HG02870 (cell line): Measurements from ENCODE around the gene EIF5A2.
A peak's percentile ranks its signal among the peaks of the same experiment; 100 is the strongest.
"Not testable (repeated sequence)": the region's sequence is repeated elsewhere in the genome, so short reads cannot be mapped to it uniquely, and the experiment has no call there.

Experiments used
- ATAC-seq: cut with Tn5 transposase; IDR thresholded peaks from one replicate; pipeline ENCODE4 v1.9.1; 2021; ENCODE audit warnings: mild to moderate bottlenecking, moderate library complexity; ENCODE audit not compliant: unreplicated experiment

Gene EIF5A2

DNA sequence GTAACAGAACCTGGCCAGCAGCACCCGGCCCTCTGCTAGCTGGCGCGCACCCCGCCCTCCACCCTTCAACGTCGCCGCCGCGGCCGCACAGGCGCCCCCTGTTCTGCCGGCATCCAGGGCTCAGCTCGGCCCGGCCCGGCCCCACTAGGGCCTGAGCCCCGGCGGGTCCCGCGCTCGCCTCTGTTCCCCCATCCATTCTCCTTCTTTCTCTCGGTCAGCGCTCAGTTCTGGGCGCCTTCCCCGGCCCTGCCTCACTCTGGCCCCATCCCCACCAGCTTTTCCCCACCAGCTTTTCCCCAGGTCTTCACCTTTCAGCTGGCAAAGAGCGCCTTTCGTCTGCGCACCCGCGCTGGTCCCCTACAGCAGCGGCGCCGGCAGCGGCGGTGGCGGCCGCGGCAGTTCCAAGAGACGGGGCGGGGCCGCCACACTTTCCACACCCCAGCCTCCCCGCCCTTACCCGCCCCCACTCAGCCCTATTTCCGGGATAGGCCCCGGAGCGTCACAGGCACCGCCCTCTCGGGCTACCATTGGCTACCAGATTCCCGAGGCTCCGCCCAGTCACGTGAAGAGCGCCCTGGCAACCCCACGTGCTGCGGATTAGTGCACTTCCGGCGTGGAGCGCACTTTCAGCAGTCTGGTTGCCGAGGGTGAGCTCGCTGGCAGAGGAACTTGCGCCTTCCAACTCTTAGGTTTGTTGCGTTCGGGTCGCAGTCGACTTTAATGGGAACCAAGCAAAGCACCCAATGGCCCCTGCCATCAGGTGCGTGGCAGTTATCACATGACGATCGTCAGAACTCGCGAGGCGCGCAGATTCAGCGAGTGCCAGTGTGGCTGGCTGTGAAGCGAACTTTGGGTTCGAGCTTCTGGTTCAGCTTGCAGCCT, at the start of gene EIF5A2:
EIF5A2 (minus strand) TSS at position 403 of the 882 bp plus-strand sequence. CDS start 831 bp downstream, outside the sequence.
- ATAC-seq: peak; percentile 86

DNA sequence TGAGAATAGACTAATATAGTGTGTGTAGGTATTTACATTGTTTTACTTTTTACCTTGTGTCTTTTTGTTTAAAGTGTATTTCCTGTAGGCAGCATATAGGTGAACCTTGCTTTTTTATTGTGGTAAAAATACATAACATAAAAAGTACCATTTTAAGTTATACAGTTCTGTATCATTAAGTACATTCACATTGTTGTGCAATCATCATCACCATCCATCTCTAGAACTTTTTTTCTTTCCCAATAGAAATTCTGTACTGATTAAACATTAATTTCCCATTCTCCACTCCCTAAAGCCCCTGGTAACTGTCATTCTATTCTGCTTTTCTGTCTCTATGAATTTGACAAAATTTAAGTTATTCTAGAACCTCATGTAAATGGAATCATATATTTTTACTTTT, 48.2 kb upstream of the EIF5A2 start:
- no peak for ATAC-seq

DNA sequence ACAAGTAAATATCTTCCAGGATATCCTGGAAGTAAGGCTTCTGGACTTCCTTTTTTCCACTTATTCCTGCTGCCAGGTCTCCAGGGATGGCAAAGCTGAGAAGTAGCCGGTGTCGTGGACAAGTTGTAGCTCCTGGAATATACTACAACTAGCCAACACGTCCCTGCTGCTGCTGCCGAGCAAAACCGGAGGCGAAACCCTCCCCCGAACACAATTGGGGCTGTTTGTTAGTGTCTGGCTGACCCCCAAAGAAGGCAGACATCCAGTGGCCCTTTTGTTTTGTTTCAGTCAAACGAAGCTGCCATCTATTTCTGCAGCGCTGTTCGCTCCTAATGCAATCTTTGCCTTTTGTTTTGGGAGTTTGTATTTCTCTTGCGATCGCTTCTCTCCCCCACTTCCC, 45.3 kb upstream of the EIF5A2 start:
- ATAC-seq: no peak

DNA sequence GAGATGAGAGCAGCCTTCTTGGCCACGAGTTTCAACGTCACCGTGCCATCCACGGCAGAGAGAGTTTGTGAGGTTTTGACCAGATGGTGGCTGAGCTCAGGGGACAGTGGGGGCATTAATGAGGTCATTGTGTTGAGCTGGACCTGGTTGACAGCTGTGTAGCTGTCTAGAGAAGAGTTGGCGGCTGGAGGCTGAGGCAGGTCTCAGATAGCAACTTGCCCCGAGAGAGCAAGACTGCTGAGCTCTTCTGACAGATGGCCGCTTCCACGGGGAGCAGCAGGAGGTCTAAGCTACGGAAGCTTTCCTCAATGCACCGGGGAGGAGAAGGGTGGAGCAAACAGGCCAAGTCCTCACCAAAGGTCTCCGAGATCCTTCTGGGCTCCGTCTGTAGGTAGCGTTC, 44.8 kb upstream of the EIF5A2 start:
- no peak for ATAC-seq

DNA sequence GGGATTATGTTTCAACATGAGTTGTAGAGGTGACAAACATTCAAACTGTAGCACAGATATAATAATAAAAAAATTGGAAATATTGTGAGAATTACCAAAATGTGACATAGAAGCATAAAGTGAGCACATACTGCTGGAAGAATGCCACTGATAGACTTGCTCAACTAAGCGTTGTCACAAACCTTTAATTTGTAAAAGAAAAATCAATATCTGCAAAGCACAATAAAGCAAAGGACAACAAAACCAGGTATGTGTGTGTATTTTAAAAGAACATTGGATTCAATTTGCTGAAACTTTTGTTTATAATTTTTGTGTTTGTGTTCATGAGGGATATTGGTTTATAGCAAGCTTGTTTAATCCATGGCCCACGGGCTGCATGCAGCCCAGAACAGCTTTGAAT, 40.8 kb upstream of the EIF5A2 start:
- ATAC-seq: no peak

DNA sequence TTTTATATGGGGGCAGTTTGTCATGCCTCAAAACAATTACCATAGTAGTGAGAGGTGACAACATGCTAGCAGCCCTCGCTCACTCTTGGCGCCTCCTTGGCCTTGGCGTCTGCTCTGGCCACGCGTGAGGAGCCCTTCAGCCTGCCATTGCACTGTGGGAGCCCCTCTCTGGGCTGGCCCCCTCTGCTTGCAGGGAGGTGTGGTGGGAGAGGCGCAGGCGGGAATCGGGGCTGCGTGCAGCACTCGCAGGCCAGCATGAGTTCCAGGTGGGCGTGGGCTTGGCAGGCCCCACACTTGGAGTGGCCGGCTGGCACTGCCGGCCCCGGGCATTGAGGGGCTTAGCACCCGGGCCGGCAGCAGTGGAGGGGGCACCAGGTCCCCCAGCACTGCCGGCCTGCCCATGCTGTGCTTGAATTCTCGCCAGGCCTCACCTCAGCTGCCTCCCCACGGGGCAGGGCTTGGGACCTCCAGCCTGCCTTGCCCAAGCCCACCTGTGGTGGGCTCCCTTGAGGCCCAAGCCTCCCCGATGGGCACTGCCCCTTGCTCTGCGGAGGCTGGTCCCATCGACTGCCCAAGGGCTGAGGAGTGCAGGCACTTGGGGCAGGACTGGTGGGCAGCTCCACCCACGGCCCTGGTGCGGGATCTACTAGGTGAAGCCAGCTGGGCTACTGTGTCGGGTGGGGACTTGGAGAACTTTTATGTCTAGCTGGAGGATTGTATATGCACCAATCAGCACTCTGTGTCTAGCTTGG, 38.8 kb upstream of the EIF5A2 start:
- no peak for ATAC-seq

DNA sequence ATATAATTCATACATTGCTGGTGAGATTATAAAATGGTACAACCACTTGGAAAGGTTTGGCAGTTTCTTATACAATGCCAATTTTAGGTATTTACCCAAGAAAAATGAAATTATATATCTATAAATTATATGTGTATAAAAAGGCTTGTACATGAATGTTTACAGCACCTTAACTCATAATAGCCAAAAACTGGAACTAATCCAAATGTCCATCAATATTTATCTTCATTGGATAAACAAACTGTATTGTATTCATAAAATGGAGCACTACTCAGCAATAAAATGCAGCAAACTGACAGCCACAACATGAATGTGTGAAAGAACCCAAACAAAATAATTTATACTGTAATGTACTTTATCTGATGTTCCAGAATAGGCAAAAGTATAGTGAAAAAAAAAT, 33.6 kb upstream of the EIF5A2 start:
- no peak for ATAC-seq

DNA sequence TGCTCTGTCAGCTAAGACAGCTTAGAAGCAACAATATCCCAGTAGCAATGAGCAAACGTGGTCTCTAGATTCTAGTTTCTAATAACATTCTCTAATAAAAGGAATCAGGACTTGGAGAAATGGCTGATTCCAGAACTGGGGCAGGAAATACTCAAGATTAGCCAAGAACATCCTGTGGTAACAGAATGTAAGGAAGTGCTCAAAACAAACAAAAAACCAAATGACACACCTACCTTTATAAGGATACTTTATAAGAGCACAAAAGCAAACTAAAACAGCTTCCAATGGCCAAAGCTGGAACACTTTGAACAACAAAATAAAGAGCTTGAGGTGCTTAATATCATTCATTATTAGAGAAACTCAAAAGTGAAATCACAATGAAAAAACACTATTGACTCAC, 33.1 kb upstream of the EIF5A2 start:
- ATAC-seq: no peak

DNA sequence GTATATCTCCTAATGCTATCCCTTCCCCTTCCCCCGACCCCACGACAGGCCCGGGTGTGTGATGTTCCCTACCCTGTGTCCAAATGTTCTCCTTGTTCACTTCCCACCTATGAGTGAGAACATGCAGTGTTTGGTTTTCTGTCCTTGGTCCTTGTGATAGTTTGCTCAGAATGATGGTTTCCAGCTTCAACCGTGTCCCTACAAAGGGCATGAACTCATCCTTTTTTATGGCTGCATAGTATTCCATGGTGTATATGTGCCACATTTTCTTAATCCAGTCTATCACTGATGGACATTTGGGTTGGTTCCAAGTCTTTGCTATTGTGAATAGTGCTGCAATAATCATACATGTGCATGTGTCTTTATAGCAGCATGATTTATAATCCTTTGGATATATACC, 24.6 kb upstream of the EIF5A2 start:
- ATAC-seq: not testable (repeated sequence)

DNA sequence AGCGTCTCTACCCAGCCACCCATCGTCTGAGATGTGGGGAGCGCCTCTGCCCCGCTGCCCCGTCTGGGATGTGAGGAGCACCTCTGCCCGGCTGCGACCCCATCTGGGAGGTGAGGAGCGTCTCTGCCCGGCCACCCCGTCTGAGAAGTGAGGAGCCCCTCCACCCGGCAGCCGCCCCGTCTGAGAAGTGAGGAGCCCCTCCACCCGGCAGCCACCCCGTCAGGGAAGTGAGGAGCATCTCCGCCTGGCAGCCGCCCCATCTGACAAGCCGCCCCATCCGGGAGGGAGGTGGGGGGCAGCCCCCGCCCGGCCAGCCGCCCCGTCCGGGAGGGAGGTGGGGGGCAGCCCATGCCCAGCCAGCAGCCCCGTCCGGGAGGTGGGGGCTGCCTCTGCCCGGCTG, 15.1 kb upstream of the EIF5A2 start:
- ATAC-seq: not testable (repeated sequence)

DNA sequence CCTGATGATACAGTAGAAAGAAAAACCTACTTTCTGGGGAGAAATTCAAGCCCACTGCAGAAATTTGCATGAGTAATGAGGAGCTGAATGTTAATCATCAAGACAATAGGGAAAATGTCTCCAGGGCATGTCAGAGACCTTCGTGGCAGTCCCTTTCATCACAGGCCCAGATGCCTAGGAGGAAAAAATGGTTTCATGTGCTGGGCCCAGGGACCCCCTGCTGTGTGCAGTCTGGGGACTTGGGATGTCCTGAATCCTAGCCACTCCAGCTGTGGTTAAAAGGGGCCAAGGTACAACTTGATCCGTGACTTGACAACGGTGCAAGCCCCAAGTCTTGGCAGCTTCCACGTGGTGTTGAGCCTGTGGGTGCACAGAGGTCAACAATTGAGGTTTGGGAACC, 10.3 kb upstream of the EIF5A2 start:
- no peak for ATAC-seq

DNA sequence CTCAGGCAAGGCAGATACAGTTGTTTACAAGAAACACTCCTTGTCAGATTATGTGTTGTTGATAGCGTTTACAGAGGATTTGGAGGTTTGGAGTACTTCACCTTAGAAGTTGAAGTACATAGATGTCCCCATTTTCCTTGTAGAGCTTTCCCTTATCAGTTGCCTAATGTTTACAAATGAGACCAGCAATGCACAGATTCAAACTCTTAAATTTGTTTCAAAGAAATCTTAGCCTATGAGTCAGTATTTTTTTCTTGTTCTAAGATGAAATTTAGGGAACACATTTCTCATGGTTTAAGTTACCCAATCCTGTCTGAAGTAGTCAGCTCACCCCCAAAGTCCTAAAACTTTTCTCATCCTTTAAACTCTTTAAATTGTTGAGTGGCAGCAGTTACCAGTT, 6.3 kb upstream of the EIF5A2 start:
- ATAC-seq: no peak

DNA sequence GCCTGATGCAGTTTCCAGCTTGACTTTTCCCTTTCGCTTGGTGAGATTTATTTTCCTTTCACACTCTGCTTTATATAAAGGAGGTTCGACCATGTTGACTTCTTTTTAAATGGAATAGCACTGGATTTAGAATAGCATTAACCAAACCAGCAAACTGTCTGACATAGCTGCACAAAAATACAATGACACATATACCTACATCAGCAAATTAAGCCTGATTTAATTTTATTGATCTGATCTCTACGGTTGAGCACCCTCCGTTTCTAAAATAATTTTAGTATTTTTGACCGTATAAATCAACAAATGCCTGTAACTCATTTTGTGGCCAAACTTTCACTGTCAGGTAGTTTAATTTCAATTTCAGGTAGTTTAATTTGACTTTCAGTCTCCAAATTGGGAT, 5.8 kb upstream of the EIF5A2 start:
- ATAC-seq: no peak

DNA sequence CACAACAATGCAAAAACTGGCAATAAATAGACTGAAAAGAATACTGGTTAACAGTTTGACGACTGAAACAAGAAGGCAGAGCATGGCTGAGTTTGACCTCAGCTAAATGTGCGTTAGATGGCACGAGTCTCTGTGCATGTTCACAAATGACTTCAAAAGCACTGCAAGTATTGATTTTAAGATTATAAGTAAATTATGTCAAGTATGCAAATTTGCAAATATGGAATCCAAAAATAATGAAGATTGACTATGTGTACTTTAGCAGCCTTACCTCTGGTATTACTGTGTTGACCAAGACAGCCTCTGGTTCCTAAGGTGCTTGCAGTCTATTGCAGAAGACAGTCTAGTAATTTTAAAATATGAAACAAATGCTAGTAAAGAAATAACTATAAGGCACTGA, 2.6 kb upstream of the EIF5A2 start:
- ATAC-seq: no peak

DNA sequence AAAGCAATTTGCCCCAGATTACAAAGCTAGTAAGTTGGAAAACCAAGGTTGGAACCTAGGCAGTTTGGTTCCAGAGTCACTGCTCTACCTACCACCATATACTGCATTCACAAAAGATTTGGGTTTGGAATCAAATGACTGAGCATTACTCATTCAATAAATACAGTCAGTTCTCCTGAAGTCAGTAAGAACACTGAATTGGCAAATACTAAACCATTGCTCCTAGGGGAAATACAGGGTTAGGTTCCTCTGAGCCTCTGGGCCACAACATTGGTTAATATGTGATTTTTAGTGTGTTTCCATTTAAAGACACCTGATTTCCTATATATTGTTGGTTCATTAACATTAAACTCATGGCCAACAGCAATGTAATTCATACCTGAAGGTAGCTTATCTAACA, 2.1 kb upstream of the EIF5A2 start:
- no peak for ATAC-seq

DNA sequence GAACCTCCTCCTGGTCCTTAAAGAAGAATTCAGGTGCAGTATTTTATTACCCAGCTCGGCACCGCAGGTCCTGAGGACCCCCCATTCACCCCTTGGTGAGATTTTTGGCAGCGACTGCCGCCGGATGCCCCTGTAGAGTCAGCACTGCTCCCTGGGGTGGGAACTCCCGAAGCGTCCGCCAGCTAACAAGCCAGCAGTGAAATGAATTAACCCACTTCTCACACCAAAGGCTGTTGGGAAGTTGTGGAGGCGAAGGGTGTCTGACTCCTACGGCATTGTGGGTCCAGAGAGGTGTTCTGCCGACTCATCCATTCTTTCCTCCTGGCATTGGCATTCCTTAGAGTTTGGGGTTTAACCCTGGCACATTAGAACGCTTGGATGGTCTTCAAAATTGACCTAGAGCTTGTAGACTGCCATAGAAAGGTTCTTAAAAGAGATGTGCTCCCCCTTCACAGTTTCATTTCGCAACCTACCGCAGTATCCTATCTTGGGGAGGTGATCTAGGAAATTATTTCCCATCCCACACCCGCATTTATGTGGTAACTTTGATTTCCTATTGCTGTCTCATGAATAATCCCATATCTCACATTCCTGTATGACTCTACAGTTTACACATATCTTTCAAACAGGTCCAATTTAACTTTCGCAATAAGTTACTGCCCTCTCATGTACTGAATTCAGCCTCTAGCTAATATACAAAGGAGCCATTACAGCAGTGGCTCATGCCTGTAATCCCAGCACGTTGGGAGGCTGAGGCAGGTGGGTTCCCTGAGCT, 879 bp upstream of the EIF5A2 start:
- ATAC-seq: no peak

DNA sequence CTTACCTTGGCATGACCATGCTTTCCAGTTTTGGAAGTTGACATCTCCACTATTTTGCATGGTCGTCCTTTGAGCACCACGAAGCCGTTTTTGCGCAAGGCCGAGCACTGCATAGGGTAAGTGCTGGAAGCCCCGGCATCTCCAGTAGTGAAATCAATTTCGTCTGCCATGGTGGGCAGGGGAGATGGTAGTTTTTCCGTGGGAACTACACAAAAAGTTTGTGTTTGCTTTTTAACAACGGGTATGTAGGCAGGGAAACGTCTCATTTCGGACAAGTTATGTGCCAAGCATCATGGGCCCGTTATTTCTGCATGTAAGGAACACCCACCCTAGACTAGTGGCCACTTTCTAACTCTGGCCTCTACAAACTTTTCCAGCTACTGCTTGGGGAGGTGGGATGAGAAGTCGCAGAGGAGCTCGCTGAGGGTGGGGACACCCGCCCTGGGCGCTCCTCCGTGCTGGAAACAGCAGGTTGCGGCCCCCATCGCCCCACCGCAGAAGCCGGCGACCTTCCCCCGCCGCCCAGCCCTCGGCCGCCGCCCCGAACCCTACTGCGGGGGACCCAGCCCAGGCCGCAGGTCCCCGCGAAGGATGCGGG, 701 bp downstream of the EIF5A2 start:
- ATAC-seq: no peak

DNA sequence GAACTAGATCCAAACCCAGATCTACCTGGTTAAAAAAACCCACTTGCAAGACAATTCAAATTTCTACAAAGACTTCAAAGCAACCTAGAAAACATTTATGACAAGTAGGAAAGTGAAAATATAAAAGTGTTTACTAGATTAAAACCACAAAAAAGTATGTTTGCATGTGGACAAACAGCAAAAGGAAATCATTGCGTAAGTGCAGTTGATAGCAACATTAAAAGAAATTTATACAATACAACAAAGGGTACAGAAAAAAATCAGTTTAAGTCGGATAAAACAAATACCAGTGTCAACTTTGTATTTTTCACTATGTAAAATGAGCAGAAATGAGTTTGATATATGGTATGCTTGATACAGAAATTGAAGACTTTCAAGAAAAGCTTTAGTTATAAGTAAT, 2.6 kb downstream of the EIF5A2 start:
- ATAC-seq: no peak

DNA sequence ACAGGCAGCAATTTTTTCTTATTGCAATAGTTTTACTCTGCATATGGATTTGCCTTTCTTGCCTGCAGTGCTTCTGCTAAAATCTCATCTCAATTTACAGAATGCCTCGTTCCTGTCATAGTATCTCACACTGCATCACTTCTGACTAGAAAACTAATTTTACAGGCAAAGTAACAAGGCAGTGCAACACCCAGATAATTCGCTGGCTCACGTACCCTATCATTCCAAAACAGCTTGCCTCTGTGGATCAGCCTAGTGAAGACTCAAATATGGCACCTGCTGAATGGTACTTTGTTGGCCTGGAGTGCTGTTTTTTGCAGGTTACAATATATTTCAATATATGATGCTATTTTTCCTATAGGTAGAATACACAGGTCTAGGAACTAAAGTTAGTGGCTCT, 5.3 kb downstream of the EIF5A2 start:
- ATAC-seq: no peak

DNA sequence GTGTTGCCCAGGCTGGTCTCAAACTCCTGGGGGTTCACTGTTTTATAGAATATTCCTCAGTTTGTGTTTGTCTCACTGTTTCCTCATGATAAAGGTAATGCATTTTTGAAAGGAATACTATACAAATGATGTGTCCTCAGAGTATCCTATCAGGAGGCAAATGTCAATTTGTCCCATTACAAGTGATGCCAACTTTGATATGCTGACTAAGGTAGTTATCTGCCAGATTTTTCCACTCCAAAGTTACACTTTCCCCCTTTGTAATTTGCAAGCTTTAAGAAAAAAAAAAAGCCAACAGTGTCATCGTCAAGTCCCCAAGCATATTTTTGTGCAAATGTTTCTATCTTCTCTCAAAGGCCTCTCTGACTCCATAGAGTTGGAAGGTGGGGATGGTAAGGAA, 9.0 kb downstream of the EIF5A2 start:
- ATAC-seq: no peak

DNA sequence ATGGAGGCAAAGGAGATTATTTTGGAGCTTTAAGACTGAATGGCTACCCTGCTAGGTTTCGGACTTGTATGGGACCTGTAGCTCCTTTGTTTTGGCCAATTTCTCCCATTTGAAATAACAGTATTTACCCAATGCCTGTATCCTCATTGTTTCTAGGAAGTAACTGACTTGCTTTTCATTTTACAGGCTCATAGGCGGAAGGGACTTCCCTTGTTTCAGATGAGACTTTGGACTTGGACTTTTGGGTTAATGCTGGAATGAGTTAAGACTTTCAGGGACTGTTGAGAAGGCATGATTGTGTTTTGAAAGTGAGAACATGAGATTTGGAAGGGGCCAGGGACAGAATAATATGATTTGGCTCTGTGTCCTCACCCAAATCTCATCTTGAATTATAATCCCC, 10.5 kb downstream of the EIF5A2 start:
- ATAC-seq: no peak
